NCI-H2081 (cell line): ENCODE results near the gene RSPH1.

Experiments
- DNase-seq, 2 experiments: peaks; one replicate each; lab custom pipeline; 2025; lab: John Stamatoyannopoulos, UW

RSPH1 gene

GRCh38 chr21:42532466-42533181 is 36.6 kb upstream of the RSPH1 start:
- DNase-seq: no peak

DNA sequence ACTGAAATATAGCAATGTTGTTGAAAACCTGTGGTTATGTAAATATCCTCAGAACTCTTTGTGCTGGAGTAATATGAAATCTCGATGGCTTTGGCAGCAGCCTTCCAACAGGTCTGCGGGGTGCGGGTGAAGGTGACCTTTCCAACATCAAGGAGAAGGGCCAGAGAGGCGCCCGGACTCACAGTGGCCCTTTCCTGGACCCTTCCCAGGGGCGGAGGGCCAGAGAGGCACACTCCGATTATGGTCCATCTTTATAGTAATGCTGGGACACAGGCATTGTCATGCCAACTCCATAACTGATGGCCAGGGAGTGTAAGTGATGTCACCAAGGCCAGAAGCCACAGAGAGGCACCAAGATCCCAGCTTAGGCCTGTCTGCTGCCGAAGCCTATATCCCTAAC is 35.7 kb upstream of the RSPH1 start:
- DNase-seq: no peak

DNA sequence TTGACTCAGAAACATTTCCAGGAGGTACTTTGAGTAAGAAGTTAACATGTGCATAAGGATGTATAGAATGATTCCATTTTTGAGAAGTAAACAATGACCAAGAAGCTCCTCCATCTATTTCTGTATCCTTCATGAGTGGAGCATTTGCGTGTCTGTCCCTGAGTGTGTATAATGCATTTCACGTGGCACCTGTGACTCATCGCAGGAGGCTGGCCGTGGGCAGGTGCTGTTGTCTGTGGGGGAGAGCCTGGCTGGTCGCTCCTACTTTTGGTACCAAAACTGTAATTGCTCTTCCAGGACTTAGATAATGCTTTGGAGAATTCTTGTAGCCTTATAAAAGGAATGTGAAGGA is 34.1 kb upstream of the RSPH1 start:
- DNase-seq: no peak

- peak in 1 of 2 experiments; percentile 24 for DNase-seq
These were observed 31.6 kb upstream of the RSPH1 start for GRCh38 chr21:42527489-42528158.

- DNase-seq: no peak
These were observed 31.1 kb upstream of the RSPH1 start for GRCh38 chr21:42527127-42527488.

GRCh38 chr21:42526379-42526727 is 30.3 kb upstream of the RSPH1 start:
- DNase-seq: no peak

GRCh38 chr21:42525676-42526378 is 29.8 kb upstream of the RSPH1 start:
- peak; percentile 41 to 74 for DNase-seq

GRCh38 chr21:42525029-42525581 is 29.1 kb upstream of the RSPH1 start:
- DNase-seq: peak in 1 of 2 experiments; percentile 45

DNA sequence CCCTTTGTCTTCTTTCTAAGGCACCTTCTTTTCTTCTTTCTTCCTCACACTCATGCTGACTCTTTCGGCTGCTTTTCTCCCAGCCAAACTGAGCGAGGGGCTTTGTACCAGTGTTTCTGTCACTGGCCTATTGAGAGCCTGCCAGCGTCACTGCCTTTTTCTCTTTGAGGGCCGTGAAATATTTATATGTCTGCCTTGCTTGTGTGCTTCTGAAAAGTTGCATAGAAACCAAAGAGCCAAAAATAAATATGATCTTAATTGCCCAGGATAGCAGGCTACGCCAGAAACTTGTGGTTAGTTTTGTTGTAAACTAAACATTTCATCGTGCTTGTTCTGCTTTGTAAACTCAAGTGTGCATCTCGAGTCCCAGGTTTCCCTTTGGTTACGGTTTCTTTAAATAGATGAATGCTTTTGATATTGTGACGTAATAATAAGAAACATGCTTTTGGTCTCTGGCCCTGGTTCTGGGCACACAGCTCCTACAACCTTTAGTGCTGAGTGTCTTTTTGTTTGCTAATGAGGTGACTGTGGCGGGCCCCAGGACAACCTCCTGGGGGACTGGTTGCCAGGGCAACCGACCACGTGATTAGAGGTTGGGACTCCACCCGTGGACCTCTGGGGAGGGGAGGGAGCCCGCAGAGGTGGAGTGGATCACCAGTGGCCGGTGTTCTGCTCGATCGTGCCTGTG is 28.5 kb upstream of the RSPH1 start:
- peak; percentile 76 to 92 for DNase-seq

DNA sequence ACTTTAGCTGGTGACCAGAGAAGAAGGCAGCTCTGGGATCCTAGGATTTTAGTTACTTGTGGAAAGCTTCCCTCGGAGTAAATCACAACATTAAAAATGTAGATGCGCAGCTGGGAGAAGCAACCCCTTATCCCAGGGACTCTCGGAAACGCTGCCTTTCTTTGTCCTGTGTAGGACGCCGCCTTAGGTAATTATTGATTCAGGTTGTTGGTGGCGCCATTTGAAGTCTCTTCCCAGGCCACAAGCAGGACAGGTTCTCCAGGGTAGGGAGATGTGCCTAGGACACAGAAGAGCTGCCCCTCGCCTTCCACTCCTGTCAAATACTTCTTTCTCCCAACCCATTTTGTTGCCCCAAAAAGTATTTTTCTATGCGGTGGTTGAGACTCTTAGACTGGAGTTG is 27.9 kb upstream of the RSPH1 start:
- peak in 1 of 2 experiments; percentile 65 for DNase-seq

DNA sequence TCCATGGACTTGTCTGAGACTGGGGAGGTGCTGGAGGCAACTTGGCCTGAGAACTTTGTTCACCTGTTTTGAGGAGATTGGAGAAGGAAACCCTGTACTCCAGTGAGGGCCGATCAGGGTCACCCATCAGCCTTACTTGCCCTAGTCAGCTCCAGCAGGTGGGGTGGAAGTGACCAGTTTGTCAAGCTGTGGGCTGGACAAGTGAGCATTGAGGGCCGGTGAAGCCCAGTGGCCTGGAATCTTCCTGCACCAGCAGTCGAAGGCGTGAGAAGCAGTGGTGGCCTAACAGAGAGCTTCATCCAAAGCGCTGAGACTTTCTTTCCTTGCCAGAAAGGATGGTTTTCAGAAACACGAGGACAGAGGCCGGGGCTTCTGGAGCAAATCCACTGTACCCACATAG is 27.2 kb upstream of the RSPH1 start:
- DNase-seq: no peak

GRCh38 chr21:42522771-42523170 is 26.7 kb upstream of the RSPH1 start:
- no peak for DNase-seq

DNA sequence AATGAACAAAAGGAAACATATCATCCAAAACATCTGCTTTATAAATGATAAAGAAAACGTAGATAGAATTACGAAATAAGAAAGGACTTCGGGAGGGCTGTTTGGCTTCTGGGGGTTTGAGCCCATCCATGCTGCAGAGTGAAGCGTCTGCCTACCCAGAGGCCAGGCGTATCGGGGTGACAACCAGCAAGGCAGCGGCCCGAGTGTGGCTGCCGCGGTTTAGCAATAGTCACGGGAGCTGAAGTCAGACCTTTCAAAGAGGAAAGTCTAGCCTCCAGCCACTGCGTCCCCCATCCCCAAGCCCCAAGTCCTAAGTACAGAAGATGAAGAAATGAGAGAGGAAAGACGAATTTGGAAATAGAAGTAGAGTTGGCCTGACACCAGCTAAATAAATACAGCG is 26.2 kb upstream of the RSPH1 start:
- no peak for DNase-seq

GRCh38 chr21:42521805-42522204 is 25.8 kb upstream of the RSPH1 start:
- no peak for DNase-seq

- DNase-seq: no peak
These were observed 25.4 kb upstream of the RSPH1 start for GRCh38 chr21:42521384-42521783.

DNA sequence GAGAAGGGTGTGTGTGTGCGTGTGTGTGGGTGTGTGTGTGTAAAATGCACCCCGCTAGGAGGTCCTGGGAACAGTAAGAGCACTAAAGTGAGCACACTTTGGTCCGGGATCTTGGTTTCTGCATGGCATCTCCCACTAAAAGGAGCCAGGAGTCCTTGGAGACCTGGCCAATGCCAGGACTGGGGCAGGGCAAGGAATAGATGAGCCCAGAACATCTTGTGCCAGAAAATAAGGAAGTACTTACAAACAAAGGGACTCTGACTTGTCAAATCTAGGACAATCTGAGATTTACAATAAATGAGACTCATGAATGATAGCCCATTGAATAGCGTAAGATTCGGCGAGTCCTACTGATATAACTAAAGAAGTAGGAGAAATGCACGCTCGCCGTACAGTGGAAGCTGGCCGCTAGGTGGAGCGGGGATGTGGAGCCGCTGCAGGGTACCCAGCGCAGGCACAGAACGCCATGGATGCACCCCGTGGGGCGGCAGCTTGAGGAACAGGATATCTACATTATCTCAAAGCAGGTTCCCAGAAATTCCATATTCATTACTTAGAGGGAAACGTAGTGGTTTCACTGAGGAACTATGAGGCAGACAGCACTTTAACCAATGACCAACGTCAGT is 24.7 kb upstream of the RSPH1 start:
- DNase-seq: no peak

- DNase-seq: no peak
These were observed 22.6 kb upstream of the RSPH1 start for GRCh38 chr21:42518626-42519025.

DNA sequence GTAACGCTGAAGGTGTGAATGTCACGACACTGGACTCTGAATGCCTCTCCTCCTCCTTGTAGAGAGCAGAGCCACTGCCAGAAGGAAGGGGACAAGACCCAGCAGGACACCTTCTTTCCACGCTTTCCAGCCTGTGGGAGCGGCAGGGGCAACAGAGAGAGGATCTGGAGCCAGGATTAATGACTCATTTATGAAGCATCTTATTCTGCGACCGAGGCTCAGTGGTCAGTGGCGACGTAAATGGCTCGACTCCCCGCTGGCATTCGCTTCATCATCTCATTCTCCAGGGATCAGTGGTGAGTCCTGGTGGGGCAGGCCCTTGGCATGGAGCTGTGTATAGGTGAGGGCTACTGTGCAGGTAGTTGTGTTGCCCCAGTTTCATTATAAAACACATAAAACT is 22.2 kb upstream of the RSPH1 start:
- DNase-seq: no peak

- peak; percentile 24 to 48 for DNase-seq
These were observed 19.9 kb upstream of the RSPH1 start for GRCh38 chr21:42515708-42516502.

DNA sequence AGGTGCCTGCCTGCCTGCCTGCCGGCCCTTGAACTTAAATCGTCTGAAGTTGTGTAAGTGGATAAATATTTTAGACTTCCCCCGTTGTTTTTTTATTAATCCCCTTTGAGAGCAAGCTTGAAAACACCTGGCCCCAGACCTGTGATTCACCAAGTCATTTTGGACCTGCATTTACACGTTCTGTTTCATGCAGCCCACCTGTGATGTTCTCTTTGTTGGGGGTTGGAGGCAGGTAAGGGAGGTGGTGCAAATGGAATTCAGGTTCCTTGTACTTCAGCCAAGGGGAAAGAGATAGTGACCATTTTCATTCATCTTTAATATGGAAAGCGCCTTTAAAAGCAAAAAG is 18.8 kb upstream of the RSPH1 start:
- no peak for DNase-seq
